Trophoblast cell (in vitro differentiated cells and primary cell): ENCODE data around the gene SDCBP2.

Source experiments
- DNase-seq, 2 donors: peaks; one replicate each; pipeline ENCODE4 v3.0.0-alpha.2; 2016
- H2AFZ ChIP-seq: 2 replicates; pipeline ENCODE4 v1.6.1; 2013; ENCODE audit warnings: low read length, moderate library complexity, mild to moderate bottlenecking; ENCODE audit not compliant: insufficient read depth, poor library complexity
- H2AK5ac ChIP-seq: 2 replicates; pipeline ENCODE4 v1.6.1; 2013; ENCODE audit warnings: mild to moderate bottlenecking, low read length
- H2BK120ac ChIP-seq: 2 replicates; pipeline ENCODE4 v1.6.1; 2013; ENCODE audit warnings: low read length, mild to moderate bottlenecking, moderate library complexity; ENCODE audit not compliant: insufficient read depth, poor library complexity
- H2BK12ac ChIP-seq: 2 replicates; pipeline ENCODE4 v1.6.1; 2013; ENCODE audit warnings: mild to moderate bottlenecking, low read length, moderate library complexity
- H2BK5ac ChIP-seq: 2 replicates; pipeline ENCODE4 v1.6.1; 2013; ENCODE audit warnings: low read length, low read depth, moderate library complexity, mild to moderate bottlenecking; ENCODE audit not compliant: poor library complexity
- H3K14ac ChIP-seq: 2 replicates; pipeline ENCODE4 v1.6.1; 2013; ENCODE audit warnings: mild to moderate bottlenecking, low read length
- H3K18ac ChIP-seq: 2 replicates; pipeline ENCODE4 v1.6.1; 2013; ENCODE audit warnings: mild to moderate bottlenecking, low read length
- H3K23ac ChIP-seq: 2 replicates; pipeline ENCODE4 v1.6.1; 2013; ENCODE audit warnings: low read length
- H3K27ac ChIP-seq: 2 replicates; pipeline ENCODE4 v1.5.1; 2013; ENCODE audit warnings: low read depth, mild to moderate bottlenecking, inconsistent platforms, low read length, moderate library complexity
- H3K27me3 ChIP-seq: 2 replicates; pipeline ENCODE4 v1.6.1; 2013; ENCODE audit warnings: inconsistent platforms, mild to moderate bottlenecking, low read length, moderate library complexity; ENCODE audit not compliant: insufficient read depth
- H3K36me3 ChIP-seq, 2 experiments: 1 replicate in 1 of 2; 2 replicates in 1 of 2; pipeline ENCODE4 v1.6.1; 2013; ENCODE audit warnings: low read length in 2 of 2, mild to moderate bottlenecking in 2 of 2, moderate library complexity in 1 of 2; ENCODE audit not compliant: insufficient read depth in 2 of 2, control insufficient read depth in 1 of 2
- H3K4ac ChIP-seq: 2 replicates; pipeline ENCODE4 v1.6.1; 2013; ENCODE audit warnings: low read depth, mild to moderate bottlenecking, low read length, moderate library complexity
- H3K4me1 ChIP-seq, 2 experiments: 1 replicate in 1 of 2; 2 replicates in 1 of 2; pipeline ENCODE4 v1.6.1; 2013; ENCODE audit warnings: low read length in 2 of 2, mild to moderate bottlenecking in 2 of 2, moderate library complexity in 1 of 2; ENCODE audit not compliant: insufficient read depth in 2 of 2, control insufficient read depth in 1 of 2
- H3K4me2 ChIP-seq: 2 replicates; pipeline ENCODE4 v1.6.1; 2013; ENCODE audit warnings: inconsistent platforms, mild to moderate bottlenecking, low read length, moderate library complexity
- H3K4me3 ChIP-seq: 2 replicates; pipeline ENCODE4 v1.5.1; 2013; ENCODE audit warnings: mild to moderate bottlenecking, low read depth, low read length, inconsistent platforms
- H3K79me1 ChIP-seq: one replicate; pipeline ENCODE4 v1.6.1; 2013; ENCODE audit warnings: low read length
- H3K79me2 ChIP-seq: 2 replicates; pipeline ENCODE4 v1.6.1; 2013; ENCODE audit warnings: low read length, mild to moderate bottlenecking; ENCODE audit not compliant: control insufficient read depth, insufficient read depth, poor library complexity
- H3K9ac ChIP-seq: 2 replicates; pipeline ENCODE4 v1.6.1; 2013; ENCODE audit warnings: mild to moderate bottlenecking, low read length
- H3K9me3 ChIP-seq: 2 replicates; pipeline ENCODE4 v1.6.1; 2013; ENCODE audit warnings: low read depth, mild to moderate bottlenecking, control low read depth, inconsistent platforms, low read length; ENCODE audit not compliant: insufficient read depth
- H4K12ac ChIP-seq: 2 replicates; pipeline ENCODE4 v1.6.1; 2013; ENCODE audit warnings: low read depth, mild to moderate bottlenecking, low read length, moderate library complexity
- H4K8ac ChIP-seq: 2 replicates; pipeline ENCODE4 v1.6.1; 2013; ENCODE audit warnings: low read depth, mild to moderate bottlenecking, low read length, moderate library complexity
- H4K91ac ChIP-seq: one replicate; pipeline ENCODE4 v1.6.1; 2013; ENCODE audit warnings: low read depth, mild to moderate bottlenecking, low read length, moderate library complexity
- WGBS: extraction: QIAGEN DNeasy Blood & Tissue Kit; methylation state at CpG from one replicate; pipeline ENCODE4 v1.1.7; 2013; ENCODE audit warnings: missing lambda C conversion rate; ENCODE audit not compliant: insufficient read length, insufficient coverage; ENCODE audit errors: extremely low coverage; 5-methylcytosine and 5-hydroxymethylcytosine counted together

SDCBP2 gene

GRCh38 chr20:1278993-1279392 lies 49.9 kb downstream of the SDCBP2 start:
- no peak overlapping the region for H2BK120ac ChIP-seq
- no peak overlapping the region for H3K9ac ChIP-seq
- no peaks in the 10 kb centered on the region for H3K79me2 ChIP-seq
- no peak overlapping the region for H3K4me2 ChIP-seq
- H2AK5ac ChIP-seq = no peak overlapping the region
- H2BK12ac ChIP-seq = no peak overlapping the region
- H3K27ac ChIP-seq = no peak overlapping the region
- no peak overlapping the region for H3K4ac ChIP-seq
- WGBS = no CpG with 5 or more reads among the region's 4 CpGs
- H2AFZ ChIP-seq = no peak overlapping the region
- no peak overlapping the region for H4K8ac ChIP-seq
- no peak for DNase-seq
- H4K91ac ChIP-seq = no peak overlapping the region
- no peak overlapping the region for H4K12ac ChIP-seq
- H3K9me3 ChIP-seq = peaks cover 6% of the 10 kb centered on the region
- H3K18ac ChIP-seq = no peak overlapping the region
- no peak overlapping the region for H3K23ac ChIP-seq
- H3K79me1 ChIP-seq = no peaks in the 10 kb centered on the region
- H3K4me3 ChIP-seq = no peak overlapping the region
- no peak overlapping the region for H2BK5ac ChIP-seq
- H3K4me1 ChIP-seq = no peaks in the 10 kb centered on the region
- no peak overlapping the region for H3K14ac ChIP-seq
- H3K27me3 ChIP-seq = no peaks in the 10 kb centered on the region
- no peaks in the 10 kb centered on the region for H3K36me3 ChIP-seq

GRCh38 chr20:1277529-1278322 lies 51.2 kb downstream of the SDCBP2 start:
- Histone ChIP-seq H2BK12ac (no peak overlapping the region), H2BK5ac (no peak overlapping the region), H3K14ac (no peak overlapping the region), H3K79me2 (no peaks in the 10 kb centered on the region), H2AK5ac (no peak overlapping the region), H2BK120ac (no peak overlapping the region), H3K4me1 (no peaks in the 10 kb centered on the region), H2AFZ (no peak overlapping the region), H4K12ac (no peak overlapping the region), H3K79me1 (no peaks in the 10 kb centered on the region), H3K4me3 (peak overlapping the region; percentile 29), H3K18ac (no peak overlapping the region), H3K27ac (no peak overlapping the region), H3K9ac (no peak overlapping the region), H3K23ac (peak overlapping the region; percentile 8), H3K27me3 (no peaks in the 10 kb centered on the region), H3K4ac (no peak overlapping the region), H3K36me3 (no peaks in the 10 kb centered on the region), H4K8ac (no peak overlapping the region), H3K4me2 (no peak overlapping the region), H3K9me3 (peaks cover 6% of the 10 kb centered on the region), H4K91ac (no peak overlapping the region)
- no peak for DNase-seq
- no CpG with 5 or more reads among the region's 8 CpGs for WGBS

GRCh38 chr20:1275919-1276318 lies 53.0 kb downstream of the SDCBP2 start:
- DNase-seq = no peak

GRCh38 chr20:1274485-1275311 lies 54.2 kb downstream of the SDCBP2 start:
- no peak overlapping the region for H4K12ac ChIP-seq
- no peak overlapping the region for H3K9ac ChIP-seq
- peaks cover 6% of the 10 kb centered on the region for H3K9me3 ChIP-seq
- no peak overlapping the region for H2BK5ac ChIP-seq
- H3K18ac ChIP-seq = no peak overlapping the region
- no CpG with 5 or more reads among the region's 14 CpGs for whole genome bisulfite sequencing
- H4K8ac ChIP-seq = no peak overlapping the region
- no peak overlapping the region for H3K4me2 ChIP-seq
- H3K4me3 ChIP-seq = no peak overlapping the region
- H2AFZ ChIP-seq = no peak overlapping the region
- no peaks in the 10 kb centered on the region for H3K4me1 ChIP-seq
- no peak overlapping the region for H3K27ac ChIP-seq
- H3K79me2 ChIP-seq = no peaks in the 10 kb centered on the region
- no peak overlapping the region for H2AK5ac ChIP-seq
- no peak overlapping the region for H4K91ac ChIP-seq
- H3K36me3 ChIP-seq = no peaks in the 10 kb centered on the region
- H2BK120ac ChIP-seq = no peak overlapping the region
- no peak overlapping the region for H3K14ac ChIP-seq
- H3K23ac ChIP-seq = no peak overlapping the region
- no peak overlapping the region for H3K4ac ChIP-seq
- no peaks in the 10 kb centered on the region for H3K79me1 ChIP-seq
- DNase-seq = no peak
- H2BK12ac ChIP-seq = no peak overlapping the region
- H3K27me3 ChIP-seq = no peaks in the 10 kb centered on the region

More at GRCh38 chr20:1275919-1276318, 53.0 kb downstream of the SDCBP2 start:
- Histone ChIP-seq H3K18ac (no peak overlapping the region), H3K14ac (no peak overlapping the region), H4K8ac (no peak overlapping the region), H2BK120ac (no peak overlapping the region), H2AK5ac (no peak overlapping the region), H3K79me1 (no peaks in the 10 kb centered on the region), H3K79me2 (no peaks in the 10 kb centered on the region), H3K4me2 (no peak overlapping the region), H4K91ac (no peak overlapping the region), H3K9me3 (peaks cover 6% of the 10 kb centered on the region), H2BK12ac (no peak overlapping the region), H2BK5ac (no peak overlapping the region), H2AFZ (no peak overlapping the region), H3K9ac (no peak overlapping the region), H3K4me3 (no peak overlapping the region), H3K36me3 (no peaks in the 10 kb centered on the region), H3K4me1 (no peaks in the 10 kb centered on the region), H3K27me3 (no peaks in the 10 kb centered on the region), H3K23ac (no peak overlapping the region), H3K4ac (no peak overlapping the region), H4K12ac (no peak overlapping the region), H3K27ac (no peak overlapping the region)
- no CpG with 5 or more reads among the region's 2 CpGs for WGBS
